Rectal smooth muscle tissue (tissue), 1 donor: ENCODE measurements around the gene STAT4.

Experiments
- H3K27ac ChIP-seq: one replicate; pipeline ENCODE4 v1.7.0; 2013; ENCODE audit warnings: low read depth, low read length, inconsistent platforms
- H3K27me3 ChIP-seq: one replicate; pipeline ENCODE4 v1.7.0; 2013; ENCODE audit warnings: low read length; ENCODE audit not compliant: control insufficient read depth, insufficient read depth
- H3K36me3 ChIP-seq: one replicate; pipeline ENCODE4 v1.7.0; 2013; ENCODE audit warnings: low read length; ENCODE audit not compliant: control insufficient read depth, insufficient read depth
- H3K4me1 ChIP-seq: one replicate; pipeline ENCODE4 v1.7.0; 2013; ENCODE audit warnings: low read length; ENCODE audit not compliant: control insufficient read depth, insufficient read depth
- H3K4me3 ChIP-seq: one replicate; pipeline ENCODE4 v1.7.0; 2013; ENCODE audit warnings: low read length
- H3K9ac ChIP-seq: one replicate; pipeline ENCODE4 v1.7.0; 2013; ENCODE audit warnings: low read length

STAT4 gene

DNA sequence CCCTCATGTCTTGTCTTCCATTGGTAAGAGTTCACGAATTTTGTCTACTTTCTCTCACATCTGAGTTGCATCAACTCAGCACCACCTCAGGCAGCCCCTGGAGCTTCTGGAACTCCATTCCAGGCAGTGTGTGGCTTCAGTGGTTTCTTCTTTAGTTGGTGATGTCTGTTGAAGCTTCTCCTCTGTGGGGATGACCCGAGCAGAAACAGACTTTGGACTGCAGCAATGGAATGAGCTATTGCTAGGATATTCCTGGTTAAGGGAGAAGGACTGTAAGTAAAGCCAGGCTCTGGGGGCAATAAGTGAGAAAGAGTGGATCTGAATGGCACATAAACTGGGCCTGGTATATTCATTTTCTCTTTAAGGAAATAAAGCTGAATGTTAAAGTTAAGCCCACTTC is 32.3 kb upstream of the STAT4 start:
- Histone ChIP-seq H3K4me1 (no peaks in the 10 kb centered on the region), H3K36me3 (no peaks in the 10 kb centered on the region), H3K9ac (no peak overlapping the region), H3K4me3 (no peak overlapping the region), H3K27ac (no peak overlapping the region), H3K27me3 (no peaks in the 10 kb centered on the region)

DNA sequence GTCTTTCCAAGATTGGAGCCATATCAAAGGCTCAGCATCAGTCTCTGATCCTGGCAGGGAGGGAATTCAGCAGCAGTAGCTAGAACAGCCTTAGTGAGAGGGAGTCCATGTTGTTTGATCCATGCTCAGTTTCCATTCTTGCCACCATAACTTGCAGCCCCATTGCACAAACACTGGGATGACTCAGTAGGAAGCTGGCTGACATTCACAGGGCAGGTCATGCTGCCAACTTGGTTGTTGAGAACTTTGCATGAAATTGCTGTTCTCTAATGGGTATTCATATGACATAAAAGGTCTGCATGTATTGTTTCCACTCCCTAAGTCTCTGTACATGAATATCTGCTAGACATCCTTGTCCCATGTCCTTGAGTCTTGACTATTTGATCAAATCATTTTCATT is 29.9 kb upstream of the STAT4 start:
- no peaks in the 10 kb centered on the region for H3K36me3 ChIP-seq
- no peak overlapping the region for H3K4me3 ChIP-seq
- no peaks in the 10 kb centered on the region for H3K27me3 ChIP-seq
- no peaks in the 10 kb centered on the region for H3K4me1 ChIP-seq
- no peak overlapping the region for H3K9ac ChIP-seq
- no peak overlapping the region for H3K27ac ChIP-seq

DNA sequence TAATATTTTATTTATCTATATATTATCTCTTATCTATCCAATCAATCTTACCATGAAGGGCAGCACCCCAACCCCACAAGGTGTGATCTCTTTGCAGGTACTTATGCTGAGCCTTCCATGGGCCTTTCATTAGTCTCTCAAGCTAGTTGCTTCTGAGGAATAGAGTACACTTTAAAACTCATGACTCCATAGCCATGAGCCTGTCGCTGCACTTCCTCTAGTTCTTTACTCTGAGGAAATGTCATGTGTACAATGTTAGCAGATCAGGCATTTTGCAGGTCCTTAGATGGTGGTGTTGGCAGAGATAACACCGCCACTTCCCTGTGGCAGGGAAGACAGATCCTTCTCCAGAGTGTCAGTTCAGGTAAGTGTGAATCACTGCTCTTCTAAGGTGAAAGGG is 29.5 kb upstream of the STAT4 start:
- H3K4me1 ChIP-seq, result no peaks in the 10 kb centered on the region
- H3K9ac ChIP-seq, result no peak overlapping the region
- no peak overlapping the region for H3K27ac ChIP-seq
- H3K27me3 ChIP-seq, result no peaks in the 10 kb centered on the region
- no peaks in the 10 kb centered on the region for H3K36me3 ChIP-seq
- H3K4me3 ChIP-seq, result no peak overlapping the region

DNA sequence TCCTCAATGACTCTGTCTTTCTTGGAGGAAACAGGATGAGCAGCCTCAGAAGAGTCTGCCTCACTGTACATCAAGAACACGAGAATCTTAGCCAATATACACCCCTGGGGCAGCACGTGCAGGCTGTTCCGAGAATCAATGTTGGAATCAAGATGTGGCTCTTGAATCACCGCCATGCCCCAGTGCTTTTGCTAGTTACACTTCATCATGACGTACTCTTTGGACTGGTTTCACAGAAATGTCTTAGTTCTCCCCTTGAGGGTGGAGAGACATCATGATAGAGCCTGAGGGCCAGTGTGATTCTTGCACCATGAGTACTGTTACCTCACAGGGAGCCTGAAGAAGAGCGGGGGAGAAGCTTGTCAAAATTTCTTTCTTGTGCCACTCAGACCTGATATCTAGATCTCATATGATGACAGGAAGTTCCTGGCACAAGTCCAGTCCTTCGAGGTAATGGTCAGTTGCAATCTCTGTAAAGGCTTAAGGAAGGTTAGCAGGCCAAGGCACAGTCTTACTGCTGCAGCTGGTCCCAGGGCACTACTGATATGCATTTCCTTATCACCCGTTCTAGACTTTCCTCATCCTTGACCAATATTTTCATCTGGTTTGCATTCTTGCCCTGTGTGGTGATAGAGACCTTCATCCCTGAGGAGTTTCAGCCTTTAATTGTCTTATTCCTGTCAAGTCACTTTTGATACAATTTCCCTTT is 28.2 kb upstream of the STAT4 start:
- Histone ChIP-seq H3K27ac (no peak overlapping the region), H3K4me3 (no peak overlapping the region), H3K36me3 (no peaks in the 10 kb centered on the region)

DNA sequence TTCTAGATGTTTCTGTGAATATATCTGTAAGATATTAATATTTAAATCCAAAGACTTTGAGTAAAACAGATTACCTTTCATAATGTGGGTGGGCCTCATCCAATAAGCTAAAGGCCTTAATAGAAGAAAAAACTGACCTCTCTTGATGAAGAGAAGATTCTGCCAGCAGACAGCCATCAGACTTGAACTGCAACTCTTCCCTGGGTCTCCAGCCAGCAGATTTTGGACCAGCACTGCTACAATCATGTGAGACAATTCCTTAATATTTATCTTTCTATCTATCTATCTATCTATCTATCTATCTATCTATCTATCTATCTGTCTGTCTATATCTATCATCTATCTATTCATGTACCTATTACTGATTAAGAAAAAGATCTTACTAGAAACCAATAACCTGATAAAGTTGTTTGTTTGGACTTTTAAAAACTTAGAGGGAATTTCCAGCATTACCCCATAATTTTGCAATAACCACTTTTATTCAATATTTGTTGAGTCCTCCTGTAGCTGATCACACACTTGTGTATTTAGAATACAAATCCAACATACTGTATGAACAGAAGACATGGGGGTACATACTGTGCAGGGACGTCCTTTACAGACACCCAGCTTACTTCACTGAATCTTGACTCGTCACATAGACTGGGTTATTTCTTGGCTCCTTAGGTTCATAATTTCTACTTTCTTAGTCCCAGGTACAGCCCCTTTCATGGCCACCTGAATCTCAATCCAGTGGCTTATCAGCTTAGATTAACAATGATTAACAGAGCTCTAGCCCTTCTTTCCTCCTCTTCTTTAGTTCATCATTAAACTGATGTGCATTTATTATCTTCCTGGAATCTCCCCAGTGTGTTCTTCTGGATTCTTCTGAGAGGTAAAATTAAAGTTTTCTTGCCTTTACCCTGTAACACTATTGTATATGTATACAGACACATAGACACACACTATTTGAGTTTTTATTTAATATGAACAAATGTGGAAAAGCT is 27.2 kb upstream of the STAT4 start:
- Histone ChIP-seq H3K27ac (no peak overlapping the region), H3K4me1 (no peaks in the 10 kb centered on the region), H3K4me3 (no peak overlapping the region), H3K27me3 (no peaks in the 10 kb centered on the region), H3K9ac (no peak overlapping the region), H3K36me3 (no peaks in the 10 kb centered on the region)

More for the DNA sequence above, 28.2 kb upstream of the STAT4 start:
- no peaks in the 10 kb centered on the region for H3K4me1 ChIP-seq
- no peaks in the 10 kb centered on the region for H3K27me3 ChIP-seq
- H3K9ac ChIP-seq, result no peak overlapping the region

DNA sequence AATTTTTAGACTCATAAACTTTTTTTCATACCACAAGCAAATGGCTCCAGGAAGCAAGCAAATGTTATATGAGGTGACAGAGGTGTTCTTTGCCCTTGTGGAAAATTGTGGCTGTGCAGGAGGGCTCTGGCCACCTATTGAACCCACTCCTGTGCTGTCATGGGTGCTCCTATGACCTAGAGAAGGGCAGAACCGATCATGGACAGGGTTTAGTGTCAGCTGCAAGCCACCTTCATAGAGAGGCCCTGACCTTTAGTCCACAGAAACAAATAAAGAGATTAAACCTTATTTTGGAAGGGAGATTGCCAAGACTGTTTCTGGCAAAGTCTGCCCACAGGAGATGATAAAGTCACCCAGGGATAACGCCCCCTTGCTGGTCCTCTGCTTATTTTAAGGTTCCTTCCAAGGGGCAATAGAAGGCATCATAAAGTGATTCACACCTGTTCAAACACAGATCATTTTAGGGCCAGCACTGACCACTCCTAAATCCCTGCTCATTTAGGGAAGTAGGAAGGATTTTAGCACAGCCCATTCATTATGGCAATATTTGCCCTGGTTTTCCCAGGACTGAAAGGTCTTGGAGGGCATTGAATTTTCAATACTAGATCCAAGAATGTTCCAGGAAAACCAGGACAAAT is 26.1 kb upstream of the STAT4 start:
- Histone ChIP-seq H3K4me3 (no peak overlapping the region), H3K27ac (no peak overlapping the region), H3K27me3 (no peaks in the 10 kb centered on the region), H3K36me3 (no peaks in the 10 kb centered on the region), H3K9ac (no peak overlapping the region), H3K4me1 (no peaks in the 10 kb centered on the region)

DNA sequence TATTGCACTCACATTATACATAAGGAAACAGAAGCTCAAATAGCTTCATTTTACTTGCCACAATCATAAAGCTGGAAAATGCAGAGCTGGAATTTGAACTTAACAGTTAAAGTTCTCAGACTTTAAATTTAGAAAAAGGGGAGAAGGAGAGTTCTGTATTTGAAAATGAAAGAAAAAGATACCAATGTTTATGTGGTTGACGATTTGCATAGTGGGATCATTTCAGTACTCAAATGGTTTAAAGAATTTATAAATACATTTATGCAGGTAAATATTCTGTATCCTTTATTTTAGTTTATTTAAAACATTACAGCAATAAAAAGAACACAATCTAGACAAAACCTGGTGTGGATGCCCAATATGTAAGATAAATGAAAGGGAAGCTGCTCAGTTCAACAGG is 25.5 kb upstream of the STAT4 start:
- H3K4me3 ChIP-seq, result no peak overlapping the region
- no peak overlapping the region for H3K9ac ChIP-seq
- H3K36me3 ChIP-seq, result no peaks in the 10 kb centered on the region
- no peaks in the 10 kb centered on the region for H3K27me3 ChIP-seq
- no peaks in the 10 kb centered on the region for H3K4me1 ChIP-seq
- H3K27ac ChIP-seq, result no peak overlapping the region

DNA sequence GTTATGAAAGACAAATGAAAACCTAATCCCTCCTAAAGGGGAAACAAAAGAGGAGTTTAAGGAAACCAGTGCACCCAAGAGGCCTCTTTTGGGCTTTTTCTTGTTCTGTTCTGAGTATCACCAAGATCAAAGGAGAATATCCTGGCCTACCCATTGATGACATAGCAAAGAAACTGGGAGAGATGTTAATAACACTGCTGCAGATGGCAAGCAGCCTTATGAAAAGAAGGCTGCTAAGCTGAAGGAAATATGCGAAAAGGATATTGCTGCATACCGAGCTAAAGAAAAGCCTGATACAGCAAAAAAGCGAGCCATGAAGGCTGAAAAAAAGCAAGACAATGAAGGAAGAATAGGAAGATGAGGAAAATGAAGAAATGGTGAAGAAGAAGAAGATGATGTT is 23.6 kb upstream of the STAT4 start:
- no peaks in the 10 kb centered on the region for H3K36me3 ChIP-seq
- H3K9ac ChIP-seq, result no peak overlapping the region
- H3K4me3 ChIP-seq, result no peak overlapping the region
- H3K27ac ChIP-seq, result no peak overlapping the region
- H3K27me3 ChIP-seq, result no peaks in the 10 kb centered on the region
- H3K4me1 ChIP-seq, result no peaks in the 10 kb centered on the region

DNA sequence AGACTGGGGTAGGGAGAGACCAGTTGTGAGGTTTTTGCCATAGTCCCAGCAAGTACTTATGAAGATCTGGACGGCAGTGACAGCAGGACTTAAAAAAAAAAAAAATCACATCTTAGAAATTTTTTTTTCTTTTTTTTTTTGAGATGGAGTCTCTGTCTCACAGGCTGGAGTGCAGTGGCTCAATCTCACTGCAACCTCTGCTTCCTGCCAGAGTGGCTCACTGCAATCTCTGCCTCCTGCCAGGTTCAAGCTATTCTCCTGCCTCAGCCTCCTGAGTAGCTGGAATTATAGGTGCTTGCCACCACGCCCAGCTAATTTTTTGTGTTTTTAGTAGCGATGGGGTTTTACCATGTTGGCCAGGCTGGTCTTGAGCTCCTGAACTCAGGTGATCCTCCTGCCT is 22.4 kb upstream of the STAT4 start:
- no peaks in the 10 kb centered on the region for H3K4me1 ChIP-seq
- no peaks in the 10 kb centered on the region for H3K36me3 ChIP-seq
- no peak overlapping the region for H3K27ac ChIP-seq
- no peak overlapping the region for H3K9ac ChIP-seq
- no peaks in the 10 kb centered on the region for H3K27me3 ChIP-seq
- no peak overlapping the region for H3K4me3 ChIP-seq

DNA sequence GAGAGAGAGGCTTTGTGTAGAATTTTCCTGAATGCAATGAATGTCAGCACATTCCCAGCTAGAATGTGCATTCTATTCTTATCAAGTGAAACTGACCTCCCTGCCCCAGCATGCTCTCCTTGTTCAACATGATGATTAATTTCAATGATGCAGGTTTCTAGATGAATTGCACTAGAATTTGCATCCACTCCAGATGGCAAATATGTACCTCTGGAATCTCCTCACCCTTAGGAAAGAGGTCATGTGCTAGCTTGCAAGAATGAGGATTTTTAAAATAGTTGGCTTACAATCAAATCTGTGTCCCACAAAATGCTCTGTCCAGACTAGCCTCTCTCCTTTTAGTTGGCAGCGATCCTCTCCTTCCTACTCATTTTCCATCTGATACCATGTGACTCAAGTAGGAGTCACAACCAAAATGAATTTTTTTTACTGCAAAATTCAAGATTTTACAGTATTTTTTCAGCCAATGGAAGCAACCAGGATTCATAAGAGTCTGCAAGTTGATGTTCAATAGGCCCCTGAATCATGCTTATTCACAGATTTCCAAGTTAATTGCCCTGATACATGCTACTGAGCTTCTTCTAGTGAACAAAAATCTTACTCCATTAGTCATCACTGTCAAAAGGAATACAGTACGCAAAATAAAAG is 21.0 kb upstream of the STAT4 start:
- Histone ChIP-seq H3K27me3 (no peaks in the 10 kb centered on the region), H3K4me3 (no peak overlapping the region), H3K27ac (no peak overlapping the region), H3K36me3 (no peaks in the 10 kb centered on the region), H3K9ac (no peak overlapping the region), H3K4me1 (no peaks in the 10 kb centered on the region)

DNA sequence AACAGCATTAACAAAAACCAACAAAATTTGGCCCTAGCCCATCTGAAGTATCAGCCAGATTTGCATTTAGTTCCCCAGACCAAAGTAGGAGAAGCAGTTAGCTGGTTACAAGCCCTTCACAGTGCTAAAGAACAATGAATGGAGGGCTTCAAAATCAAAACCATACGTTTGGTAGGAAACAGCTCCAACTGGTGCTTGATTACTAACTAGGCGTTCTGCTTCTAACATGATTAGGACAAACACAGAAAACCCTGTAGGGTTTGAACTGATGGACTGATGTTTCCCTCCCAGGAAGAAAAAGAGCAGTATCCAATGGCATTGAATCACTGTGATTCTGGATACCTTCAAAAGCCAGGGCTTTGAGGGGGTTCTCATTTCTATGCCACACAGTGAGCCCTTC is 20.5 kb upstream of the STAT4 start:
- Histone ChIP-seq H3K4me3 (no peak overlapping the region), H3K36me3 (no peaks in the 10 kb centered on the region), H3K4me1 (no peaks in the 10 kb centered on the region), H3K27ac (no peak overlapping the region), H3K9ac (no peak overlapping the region), H3K27me3 (no peaks in the 10 kb centered on the region)

DNA sequence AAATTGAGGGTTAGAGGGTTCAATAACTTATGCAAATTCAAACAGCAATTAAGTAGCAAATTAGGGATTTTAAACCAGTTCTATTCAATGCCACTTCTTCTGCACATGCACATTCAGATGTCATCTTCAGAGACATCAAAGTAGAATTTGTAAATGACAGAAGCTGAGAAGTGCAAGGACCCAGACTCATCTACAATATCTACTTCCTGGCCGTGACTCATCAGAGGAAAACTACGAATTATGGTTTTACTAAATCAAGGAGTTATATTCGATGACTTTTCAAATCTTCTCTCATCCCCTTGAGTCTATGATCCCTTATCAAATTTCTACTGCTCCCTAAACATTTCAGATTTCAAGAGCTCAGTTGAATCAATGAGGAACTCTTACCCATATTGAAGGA is 20.0 kb upstream of the STAT4 start:
- Histone ChIP-seq H3K36me3 (no peaks in the 10 kb centered on the region), H3K27ac (no peak overlapping the region), H3K27me3 (no peaks in the 10 kb centered on the region), H3K9ac (no peak overlapping the region), H3K4me1 (no peaks in the 10 kb centered on the region), H3K4me3 (no peak overlapping the region)
